Measurements from ENCODE around the gene MEF2D. TPM values are rescaled to one million over a fixed set of nuclear protein-coding genes. Genes with fewer than 3 reads are reported as not detected.

MEF2D gene
- total RNA-seq, 1 experiment from 2014 or later = 18.3 TPM

GRCh38 chr1:156414461-156415064, 86.0 kb downstream of the MEF2D start:
- CTCF ChIA-PET = interaction anchor here (1.3 kb wide), 1 partner anchor 29 kb away, joined by 7 read pairs; no protein-coding TSS in a partner anchor
- Histone ChIP-seq H3K36me3 (ENCODE audit: insufficient read depth, low read length, poor library complexity, severe bottlenecking) (no peaks in the 10 kb centered on the region), H3K9me3 (ENCODE audit: low read depth, low read length, poor library complexity, severe bottlenecking) (no peaks in the 10 kb centered on the region), H3K27me3 (replicated peaks; ENCODE audit: insufficient read depth, low read depth, low read length, poor library complexity) (peaks cover 39% of the 10 kb centered on the region), H3K27ac (ENCODE audit: low read depth, low read length, poor library complexity, severe bottlenecking) (no peak overlapping the region), H3K4me3 (ENCODE audit: low read depth, low read length, poor library complexity, severe bottlenecking) (no peak overlapping the region), H3K4me1 (ENCODE audit: insufficient read depth, low read length, poor library complexity, severe bottlenecking) (no peaks in the 10 kb centered on the region)
- intact Hi-C loops (cut with micrococcal nuclease; ENCODE audit: unreplicated experiment) = no loop called here
- POLR2A ChIA-PET (ENCODE audit: low non-redundant PET) = no interaction called here
- TF ChIP-seq EZH2 (IDR thresholded peaks at IDR 0.05; ENCODE audit: borderline replicate concordance, low read depth, low read length, poor library complexity, severe bottlenecking) = no peak
- TF ChIP-seq CTCF (conservative IDR thresholded peaks at IDR 0.05; ENCODE audit: low read depth, low read length) = no peak
- no TSS peak for BruUV-seq (replicated peaks)
- no peak for DNase-seq (ENCODE audit: low spot score)

Small RNA genes within 50 kb of the gene (microRNA-seq; reads per million reads assigned to microRNA genes)
- not detected for gene MIR9-1

Other genes with a start within 250 kb of the MEF2D start
- gene SMG5, start 217.9 kb downstream of the MEF2D start, total RNA-seq (2021) = 107 and 129 TPM in 2 replicates
- gene TMEM79, start 216.4 kb downstream of the MEF2D start, total RNA-seq (2021) = 7.0 and 9.1 TPM in 2 replicates
- gene GLMP, start 205.1 kb downstream of the MEF2D start, total RNA-seq (2021) = 30.3 and 37.2 TPM in 2 replicates
- not detected in 2 replicates for gene VHLL, start 201.5 kb downstream of the MEF2D start, total RNA-seq (2021)
- gene CCT3, start 162.5 kb downstream of the MEF2D start, total RNA-seq (2021) = 619 and 678 TPM in 2 replicates
- gene TSACC, start 162.2 kb downstream of the MEF2D start, total RNA-seq (2021) = 1.0 TPM in 1 of 2 replicates, not detected in the other
- gene RHBG, start 131.6 kb downstream of the MEF2D start, total RNA-seq (2021) = not detected in 2 replicates
- 35.3 and 37.5 TPM in 2 replicates for gene IQGAP3, start 71.8 kb upstream of the MEF2D start, total RNA-seq (2021)
- not detected in 2 replicates for gene TTC24, start 78.9 kb upstream of the MEF2D start, total RNA-seq (2021)
- gene NAXE, start 91.0 kb upstream of the MEF2D start, total RNA-seq (2021) = 125 and 138 TPM in 2 replicates
- gene GPATCH4, start 100.7 kb upstream of the MEF2D start, total RNA-seq (2021) = 66.8 and 84.2 TPM in 2 replicates
- gene HAPLN2, start 118.6 kb upstream of the MEF2D start, total RNA-seq (2021) = not detected in 2 replicates
- not detected in 2 replicates for gene BCAN, start 141.3 kb upstream of the MEF2D start, total RNA-seq (2021)
- 8.7 and 12.3 TPM in 2 replicates for gene NES, start 176.6 kb upstream of the MEF2D start, total RNA-seq (2021)
- 1.1 and 4.0 TPM in 2 replicates for gene CRABP2, start 204.8 kb upstream of the MEF2D start, total RNA-seq (2021)
- 20.2 TPM in 2 replicates for gene METTL25B, start 227.7 kb upstream of the MEF2D start, total RNA-seq (2021)
- 45.7 and 46.5 TPM in 2 replicates for gene ISG20L2, start 228.0 kb upstream of the MEF2D start, total RNA-seq (2021)
- gene MRPL24, start 240.3 kb upstream of the MEF2D start, total RNA-seq (2021) = 85.7 and 92.9 TPM in 2 replicates

Data from A673 (cell line).